ENCODE results near the gene RBP3. TPM values are rescaled to one million over a fixed set of nuclear protein-coding genes. Genes with fewer than 3 reads are reported as not detected.
A peak's percentile ranks its signal among the peaks of the same experiment; 100 is the strongest.

The RBP3 gene
- total RNA-seq, 1 experiment from 2014 or later, result not detected

DNA sequence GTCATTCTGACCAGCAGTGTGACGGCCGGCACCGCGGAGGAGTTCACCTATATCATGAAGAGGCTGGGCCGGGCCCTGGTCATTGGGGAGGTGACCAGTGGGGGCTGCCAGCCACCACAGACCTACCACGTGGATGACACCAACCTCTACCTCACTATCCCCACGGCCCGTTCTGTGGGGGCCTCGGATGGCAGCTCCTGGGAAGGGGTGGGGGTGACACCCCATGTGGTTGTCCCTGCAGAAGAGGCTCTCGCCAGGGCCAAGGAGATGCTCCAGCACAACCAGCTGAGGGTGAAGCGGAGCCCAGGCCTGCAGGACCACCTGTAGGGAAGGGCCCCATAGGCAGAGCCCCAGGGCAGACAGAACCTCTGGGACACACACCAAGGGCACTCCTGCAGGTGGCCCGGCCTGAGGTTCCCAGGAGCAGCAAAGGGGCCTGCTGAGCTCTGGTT lies 9.0 kb downstream of the RBP3 start:
- no peak for DNase-seq (ENCODE audit: low read depth)

DNA sequence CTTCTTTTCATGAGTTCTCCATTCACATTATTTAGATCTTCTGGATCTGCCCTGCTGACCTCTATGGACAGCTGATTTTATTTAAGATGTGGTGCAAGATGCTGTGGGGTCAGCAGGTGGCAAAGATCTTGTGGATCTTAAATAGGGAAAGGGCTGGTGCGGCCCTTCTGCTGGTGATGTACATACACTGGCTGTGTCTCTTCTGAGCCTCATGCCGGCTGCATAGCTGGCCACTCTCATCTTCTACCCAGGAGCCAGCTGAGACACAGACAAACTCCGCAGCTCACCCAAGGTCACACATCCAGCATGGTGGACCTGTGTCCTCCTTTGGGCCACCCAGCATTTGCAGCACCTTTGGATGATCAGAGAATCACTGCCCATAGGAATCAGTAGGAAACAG lies 9.7 kb downstream of the RBP3 start:
- DNase-seq (ENCODE audit: low read depth), result no peak

DNA sequence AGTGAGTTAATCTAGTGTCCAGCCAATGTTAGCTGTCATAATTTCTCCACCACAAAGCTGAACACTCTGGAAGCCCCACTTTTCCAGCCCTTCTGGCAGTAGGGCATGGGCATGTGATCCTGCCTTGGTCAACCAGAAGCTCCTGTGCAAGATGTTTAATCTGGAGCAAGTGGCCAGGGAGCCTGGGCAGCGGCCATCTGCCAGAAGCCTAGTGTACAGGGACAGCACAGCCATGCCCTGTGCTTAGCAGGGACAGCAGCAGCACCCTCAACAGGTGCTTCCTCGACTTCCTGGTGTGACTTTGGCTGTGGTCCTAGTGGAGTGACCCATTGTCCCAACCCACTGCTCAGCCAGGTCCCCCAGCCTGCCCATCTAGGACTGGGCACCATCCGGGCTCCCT lies 10.3 kb downstream of the RBP3 start:
- no peak for DNase-seq (ENCODE audit: low read depth)

DNA sequence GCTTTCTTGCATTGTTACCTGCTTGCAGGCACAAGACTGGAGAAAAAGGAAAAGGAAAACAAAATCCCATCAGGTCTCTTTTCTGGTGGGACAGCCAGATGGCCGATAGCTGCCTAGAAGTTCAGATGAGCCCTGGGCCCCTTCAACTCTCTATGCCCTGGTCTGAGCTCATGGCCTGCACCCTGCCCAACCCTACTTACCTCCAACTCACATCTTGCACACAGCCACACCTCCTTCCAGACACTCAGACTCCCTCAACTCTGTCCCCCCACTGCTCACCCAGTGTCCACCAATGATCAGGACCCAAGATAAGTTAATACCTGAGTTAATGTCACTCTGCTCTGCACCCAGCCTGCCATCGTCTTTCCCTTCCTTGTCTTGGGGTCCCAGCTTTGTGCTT lies 10.9 kb downstream of the RBP3 start:
- DNase-seq (ENCODE audit: low read depth), result no peak

DNA sequence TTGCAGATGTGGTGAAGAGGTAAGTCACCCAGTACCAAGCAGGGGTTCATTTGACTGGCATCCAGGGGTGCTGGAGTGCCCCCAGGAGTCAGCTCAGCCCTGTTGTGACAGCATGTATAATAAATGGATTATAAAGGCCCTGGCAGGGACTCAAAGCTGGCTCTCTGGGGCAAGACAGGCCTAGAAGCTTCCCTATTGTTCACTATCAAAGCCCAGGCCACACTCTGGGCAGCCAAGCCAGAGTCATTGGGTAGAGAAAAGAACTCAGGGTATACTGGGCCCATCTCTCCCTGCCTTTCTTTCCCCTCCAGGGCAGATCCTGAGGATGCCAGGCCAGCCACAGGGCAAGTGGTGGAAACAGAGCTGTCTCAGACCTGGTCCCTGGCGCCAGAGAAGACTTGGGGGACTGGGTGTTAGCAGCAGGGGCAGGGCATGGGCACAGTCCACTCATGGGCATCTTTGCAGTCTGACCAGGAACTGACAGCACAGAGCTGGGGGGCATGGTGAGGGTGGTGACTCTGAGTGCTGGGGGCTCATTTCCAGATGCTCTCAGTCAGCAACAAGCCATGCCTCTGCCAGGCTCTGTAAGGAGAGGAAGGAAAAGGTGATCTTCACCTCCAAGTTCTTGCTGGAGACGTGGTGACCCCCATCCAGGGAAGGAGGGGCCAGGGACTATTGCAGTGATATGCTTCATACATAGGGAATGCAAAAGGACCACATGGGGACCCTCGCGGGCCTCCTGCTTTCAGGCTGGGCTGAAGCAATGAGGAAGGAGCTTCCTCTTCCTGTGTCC lies 11.7 kb downstream of the RBP3 start:
- DNase-seq (ENCODE audit: low read depth), result no peak

DNA sequence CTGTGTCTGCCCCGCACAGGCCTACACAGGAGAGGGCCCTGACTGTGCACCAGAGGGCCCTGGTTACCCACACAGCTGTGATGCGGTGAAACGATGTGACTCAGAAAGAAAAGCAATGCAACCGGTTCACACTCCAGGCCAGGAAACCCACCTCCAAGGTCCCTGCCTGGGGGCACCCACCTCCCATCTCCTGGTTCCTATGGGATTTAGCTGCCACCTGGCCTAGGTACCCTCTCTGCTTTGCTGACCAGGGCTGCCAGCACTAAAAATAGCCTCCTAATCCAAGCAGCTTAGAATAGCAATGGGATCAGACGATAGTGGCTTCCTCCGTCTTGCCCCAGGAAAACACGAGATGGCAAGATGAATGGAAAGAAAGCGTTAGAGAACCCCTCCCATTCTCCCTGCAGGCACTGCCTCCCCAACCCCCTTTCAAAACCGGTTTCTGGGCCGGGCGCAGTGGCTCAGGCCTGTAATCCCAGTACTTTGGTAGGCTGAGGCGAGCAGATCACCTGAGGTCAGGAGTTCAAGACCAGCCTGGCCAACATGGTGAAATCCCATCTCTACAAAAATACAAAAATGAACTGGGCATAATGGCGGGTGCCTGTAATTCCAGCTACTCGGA lies 12.4 kb downstream of the RBP3 start:
- peak; percentile 28 for DNase-seq (ENCODE audit: low read depth)

DNA sequence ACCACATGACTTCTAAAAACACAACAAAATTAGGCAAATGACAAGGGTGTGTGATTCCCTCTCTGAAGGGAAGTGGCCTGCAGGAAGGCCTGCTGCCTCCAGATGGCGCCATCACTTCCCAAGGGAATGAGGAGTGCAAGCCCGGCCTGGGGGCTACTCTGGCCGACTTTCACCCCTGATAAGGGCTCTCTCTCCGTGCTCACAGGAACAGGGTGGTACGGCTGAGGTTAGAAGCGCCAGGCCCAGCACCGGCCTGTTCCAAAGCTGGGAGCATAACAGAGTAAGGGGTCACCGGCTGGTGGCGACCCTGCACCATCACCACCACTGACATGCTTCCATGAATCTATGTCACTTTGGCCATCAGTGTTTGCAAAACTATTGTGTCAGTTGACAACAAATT lies 13.1 kb downstream of the RBP3 start:
- no peak for DNase-seq (ENCODE audit: low read depth)

DNA sequence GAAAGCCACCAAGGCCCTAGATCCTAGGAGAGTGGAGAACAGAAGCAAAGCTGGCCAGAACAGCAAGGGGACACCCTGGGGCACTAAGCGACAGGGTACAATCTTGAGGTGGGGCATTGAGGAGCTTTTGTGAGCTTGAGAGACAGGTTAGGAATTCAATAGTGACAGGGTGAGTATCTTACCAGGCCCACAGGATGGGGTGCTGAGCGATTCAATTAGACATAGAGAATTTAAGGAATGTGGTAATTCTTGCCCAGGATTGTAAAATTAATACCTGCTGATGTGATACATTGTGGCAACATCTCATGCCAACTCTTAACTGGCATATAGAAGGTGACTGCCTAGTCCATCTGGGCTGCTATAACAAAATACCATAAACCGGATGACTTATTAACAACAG lies 14.0 kb downstream of the RBP3 start:
- no peak for DNase-seq (ENCODE audit: low read depth)

DNA sequence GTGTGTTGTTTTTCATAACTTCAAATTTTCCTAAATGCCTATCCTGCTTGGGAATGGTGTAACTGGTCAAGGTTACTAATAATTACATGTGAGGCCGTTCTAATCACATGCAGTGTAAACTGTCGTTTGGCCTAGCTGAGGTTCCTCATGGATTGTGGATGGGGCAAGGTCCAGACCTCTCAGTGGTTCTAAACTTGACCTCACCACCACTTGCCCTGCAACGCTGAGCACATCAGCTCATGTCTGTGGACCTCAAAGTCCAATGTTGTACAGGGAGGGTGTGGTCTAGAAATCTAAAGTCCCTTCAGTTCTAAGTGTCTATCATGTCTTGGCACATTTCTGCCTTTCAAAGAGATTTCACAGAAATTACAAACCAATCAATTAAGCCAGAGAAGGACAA lies 15.6 kb downstream of the RBP3 start:
- DNase-seq (ENCODE audit: low read depth), result no peak

DNA sequence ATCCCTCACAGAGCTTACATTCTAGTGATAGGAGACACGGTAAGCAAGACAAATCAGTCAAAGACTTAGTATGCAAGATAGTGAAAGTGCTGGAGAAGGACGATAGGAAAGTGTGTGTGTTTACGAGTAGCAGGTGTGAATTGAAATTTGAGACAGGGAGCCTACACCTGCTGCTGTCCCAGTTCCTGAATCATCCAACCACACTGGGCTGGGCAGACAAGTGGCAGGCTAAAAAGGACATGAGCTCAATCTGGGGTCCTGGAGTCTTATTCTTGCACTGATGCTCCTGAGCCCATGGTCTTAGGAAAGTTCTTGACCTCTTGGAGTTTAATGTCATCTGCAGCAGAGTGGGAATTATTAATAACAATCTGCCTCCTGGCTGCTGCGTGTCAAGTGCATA lies 16.2 kb downstream of the RBP3 start:
- no peak for DNase-seq (ENCODE audit: low read depth)

DNA sequence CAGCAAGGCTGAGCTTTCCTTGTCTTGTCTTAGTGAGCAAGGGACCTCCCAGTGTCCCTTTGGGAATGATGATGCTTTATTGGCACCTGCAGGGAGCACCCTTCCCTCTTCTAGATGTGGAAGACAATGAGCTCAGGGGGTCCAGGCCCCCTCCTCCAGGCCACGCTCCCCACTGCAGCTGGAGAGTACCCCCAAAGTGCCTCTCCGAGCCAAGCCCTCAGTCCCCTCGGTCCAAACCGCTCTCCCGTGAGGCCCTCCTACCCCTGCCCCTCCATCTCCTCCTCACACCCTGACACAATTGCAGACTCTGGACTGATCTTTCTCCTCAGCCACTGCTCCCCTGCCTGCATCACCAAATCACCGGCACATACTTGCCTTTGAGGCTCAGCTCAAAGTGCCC lies 16.7 kb downstream of the RBP3 start:
- no peak for DNase-seq (ENCODE audit: low read depth)

DNA sequence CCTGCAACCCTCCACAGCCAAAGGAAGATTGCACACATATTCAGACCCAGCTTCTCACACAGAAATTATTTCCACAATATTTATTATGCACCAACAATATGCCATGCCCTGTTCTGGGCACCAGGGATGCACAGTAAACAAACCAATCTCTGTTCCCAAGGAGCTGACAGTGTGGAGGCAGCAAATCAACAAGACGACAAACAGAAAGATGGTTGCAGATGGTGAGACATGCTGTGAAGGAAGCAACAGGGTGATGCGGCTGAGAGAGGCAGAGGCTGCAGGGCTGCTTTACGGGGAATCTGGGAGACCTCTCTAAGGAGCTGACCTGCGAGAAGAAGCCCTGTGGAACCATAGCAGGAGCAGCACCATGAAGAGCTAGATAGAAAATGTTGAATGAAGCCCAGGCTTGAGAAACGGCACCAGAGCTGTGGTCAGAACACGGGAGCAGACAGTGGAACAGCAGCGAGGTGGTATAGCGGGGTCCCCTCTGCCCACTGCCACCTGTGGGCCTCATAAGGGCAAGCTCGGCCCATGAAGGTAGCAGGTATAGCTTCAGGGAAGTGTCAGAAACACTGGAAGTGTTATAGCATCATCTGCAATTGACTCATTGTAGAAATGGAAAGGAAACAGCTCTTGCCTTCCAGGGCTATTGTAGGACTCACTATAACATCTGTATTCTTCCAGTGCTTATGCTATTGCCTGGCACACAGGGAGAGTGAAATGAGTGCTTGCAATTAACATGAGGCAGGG lies 17.4 kb downstream of the RBP3 start:
- DNase-seq (ENCODE audit: low read depth), result no peak

DNA sequence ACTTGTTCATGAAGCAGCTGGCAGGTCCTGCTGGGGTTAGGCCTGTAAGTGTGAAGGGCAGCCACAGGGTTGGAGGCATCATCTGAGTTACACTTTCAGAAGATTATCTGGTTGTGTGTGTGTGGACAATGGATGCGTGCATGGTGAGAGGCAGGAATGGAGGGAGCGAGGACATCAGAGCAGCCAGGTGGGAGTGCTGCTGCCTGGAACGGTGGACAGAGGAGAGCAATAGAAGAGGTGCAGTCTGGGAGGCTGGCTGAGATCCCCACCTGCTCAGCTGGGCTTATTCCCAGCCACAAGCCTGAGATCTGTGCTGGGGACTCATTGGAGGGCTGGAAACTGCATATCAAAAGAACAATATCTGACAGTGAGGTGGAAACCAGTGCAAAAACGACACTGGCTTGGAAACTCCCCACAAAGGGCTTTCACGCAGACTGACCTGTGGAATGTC lies 18.0 kb downstream of the RBP3 start:
- DNase-seq (ENCODE audit: low read depth), result no peak

DNA sequence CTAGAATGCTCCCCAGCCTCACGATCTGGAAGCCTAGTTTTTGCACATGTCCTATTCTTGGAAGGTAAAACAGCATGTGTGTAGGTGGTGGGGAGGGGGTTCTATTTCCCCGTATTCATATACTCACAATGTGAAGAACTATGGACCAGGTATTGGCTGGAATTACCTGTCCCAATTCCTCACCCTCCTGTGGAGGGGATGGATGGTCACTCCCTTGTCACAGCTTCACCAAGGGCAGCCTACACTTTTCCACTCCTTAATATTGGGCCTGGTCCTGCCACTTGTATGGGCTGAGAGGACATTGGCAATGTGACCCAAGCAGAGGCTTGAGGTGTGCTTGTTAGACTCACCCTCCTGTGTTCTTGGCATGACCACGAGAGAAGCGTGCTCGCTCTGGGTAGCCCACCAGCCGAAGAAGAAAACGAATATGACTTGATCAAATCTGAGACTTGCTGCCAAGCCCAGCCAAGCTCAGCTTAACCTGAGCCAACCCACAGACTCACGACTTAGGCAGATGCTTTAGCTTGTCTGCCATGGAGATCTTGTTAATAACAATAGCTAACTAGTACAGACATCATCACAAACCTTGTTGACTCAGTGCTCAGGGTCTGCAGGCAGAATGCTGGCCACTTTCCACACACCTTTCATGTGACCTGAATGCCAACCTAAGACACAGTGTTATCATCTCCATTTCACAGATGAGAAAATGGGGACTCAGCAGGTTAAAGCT lies 18.7 kb downstream of the RBP3 start:
- DNase-seq (ENCODE audit: low read depth), result no peak

DNA sequence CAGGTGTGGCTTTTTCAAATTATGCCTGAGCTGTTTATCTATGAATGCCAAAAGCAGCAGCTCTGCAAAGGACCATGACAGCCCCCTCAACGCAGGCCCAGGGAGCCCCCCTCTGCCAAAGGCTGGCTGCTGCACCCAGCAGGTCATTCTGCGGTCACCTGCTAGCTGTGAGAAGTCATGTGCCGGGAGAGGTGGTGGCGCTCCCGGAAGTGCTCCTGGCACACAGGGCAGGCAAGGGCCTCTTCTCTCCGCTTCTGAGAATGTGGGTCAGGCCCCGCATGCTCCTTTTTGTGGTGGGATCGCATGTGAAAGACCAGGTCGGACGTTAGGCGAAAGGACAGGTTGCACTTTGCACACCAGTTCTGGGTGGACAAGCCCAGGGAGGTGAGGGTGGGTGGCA lies 19.5 kb downstream of the RBP3 start:
- no peak for DNase-seq (ENCODE audit: low read depth)

DNA sequence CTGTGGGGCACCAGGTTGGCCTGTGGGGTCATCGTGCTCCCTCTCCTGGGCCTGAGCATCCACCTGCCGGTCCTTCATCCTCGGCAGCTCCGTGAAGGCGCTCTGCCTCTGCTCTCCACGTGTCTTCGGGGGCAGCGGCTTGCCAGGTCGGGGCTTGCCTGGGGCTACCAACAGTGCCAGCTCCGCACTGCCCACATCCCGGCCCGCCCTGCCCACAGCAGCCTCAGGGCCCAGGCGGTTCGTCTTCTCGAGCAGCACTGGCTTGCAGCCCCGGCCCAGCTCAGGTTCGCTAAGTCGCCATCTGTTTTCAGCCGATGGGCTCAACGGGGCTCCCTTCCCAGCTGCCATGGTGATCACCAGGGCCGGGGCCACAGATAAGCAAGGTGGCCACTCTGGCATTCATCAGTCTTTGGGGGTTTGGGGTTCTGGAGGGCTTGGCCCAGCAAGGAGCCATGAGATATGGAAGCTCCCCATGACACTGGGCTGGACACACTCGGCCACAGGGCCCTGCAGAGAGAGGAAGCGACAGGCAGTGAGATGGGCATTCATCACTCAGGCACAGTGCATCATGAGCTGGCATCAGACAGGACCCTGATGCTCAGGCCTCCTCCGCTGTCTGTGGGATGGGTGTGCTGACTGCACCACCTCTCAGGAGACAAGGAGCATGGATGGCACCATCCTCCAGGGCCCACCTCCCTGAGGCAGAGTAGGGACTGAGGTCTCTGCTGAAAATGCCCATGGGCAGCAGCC lies 20.4 kb downstream of the RBP3 start:
- DNase-seq (ENCODE audit: low read depth), result no peak

DNA sequence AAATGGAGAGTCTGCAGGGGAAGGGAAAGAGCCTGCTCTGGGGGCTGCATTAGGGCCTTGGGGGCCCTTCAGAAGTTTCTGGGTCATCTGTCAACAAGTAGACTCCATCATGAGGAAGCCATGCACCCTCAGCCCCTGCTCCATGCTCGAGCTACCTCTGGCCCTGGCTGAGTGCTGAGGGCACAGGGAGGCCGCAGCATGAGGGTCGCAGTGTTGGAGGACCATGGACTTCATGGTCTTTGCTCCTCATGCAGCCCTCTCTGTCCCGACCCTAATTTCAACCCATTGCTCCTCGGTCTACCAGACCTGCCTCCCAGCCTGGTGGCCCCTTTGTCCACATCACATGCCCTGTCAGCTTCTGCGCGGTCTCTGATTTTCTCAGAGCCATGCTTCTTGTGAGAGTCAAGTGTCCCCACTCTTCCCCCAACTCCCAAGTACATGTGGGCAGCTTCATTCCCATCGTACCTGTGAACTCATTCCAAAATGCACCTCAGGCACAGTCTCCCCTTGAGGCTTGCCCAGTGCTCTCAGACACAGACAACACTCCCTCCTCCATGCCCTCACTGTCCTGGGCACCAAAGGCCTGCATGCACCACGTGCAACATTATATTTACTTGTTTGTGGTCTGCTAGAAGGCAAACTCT lies 21.2 kb downstream of the RBP3 start:
- no peak for DNase-seq (ENCODE audit: low read depth)

DNA sequence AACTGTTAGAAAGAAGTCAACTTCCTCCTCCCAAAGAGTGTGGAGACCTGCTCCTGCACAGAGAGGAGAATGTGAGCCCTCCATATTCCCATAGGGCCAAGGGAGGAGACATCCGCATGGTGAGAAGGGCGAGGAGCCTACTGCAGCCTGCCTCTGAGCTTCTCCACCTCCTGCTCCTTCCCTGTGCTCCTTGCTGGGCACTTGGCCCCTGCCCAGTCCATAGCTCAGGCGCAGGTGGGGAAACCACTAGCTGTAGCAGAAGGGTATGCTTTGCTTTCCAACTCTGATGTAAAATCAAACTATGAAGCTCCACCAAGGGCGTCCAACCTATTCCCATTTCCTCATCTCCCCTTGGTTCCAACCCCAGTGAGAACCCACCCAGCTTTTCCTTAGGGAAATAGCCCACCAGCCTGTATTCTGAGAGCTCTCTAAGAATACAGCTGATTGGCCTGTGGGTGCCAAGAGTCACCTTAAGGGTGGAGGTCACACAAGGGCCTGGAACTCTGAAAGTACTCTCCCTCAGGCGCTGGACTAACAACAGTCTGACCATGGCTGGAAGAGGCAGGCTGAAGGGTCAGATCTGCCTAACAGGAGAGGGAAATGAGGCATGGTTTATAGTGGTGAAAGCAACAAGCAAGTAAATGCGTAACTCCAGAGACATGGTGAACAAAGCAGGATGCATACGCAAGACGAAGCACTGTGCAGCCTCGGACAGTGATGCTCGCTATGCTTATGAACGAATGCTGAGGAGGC lies 22.0 kb downstream of the RBP3 start:
- no peak for DNase-seq (ENCODE audit: low read depth)

DNA sequence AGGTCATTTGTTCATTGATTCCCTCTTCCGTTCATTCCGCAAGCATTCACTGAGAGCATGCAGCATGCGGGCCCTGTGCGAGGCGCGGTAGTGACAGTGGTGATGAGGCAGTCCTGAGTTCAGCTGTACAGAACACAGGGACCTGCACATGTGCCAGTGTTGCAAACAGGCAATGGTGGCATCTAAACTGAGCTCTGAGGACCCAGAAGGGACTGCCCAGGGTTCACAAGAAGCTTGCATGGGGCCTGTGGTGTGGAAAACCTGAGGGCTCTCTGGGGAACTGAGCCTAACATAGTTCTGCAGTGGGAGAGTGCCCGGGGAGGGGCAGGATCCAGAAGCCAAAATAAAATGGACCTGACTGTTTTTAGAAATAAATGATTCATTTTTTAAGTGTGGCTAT lies 22.7 kb downstream of the RBP3 start:
- DNase-seq (ENCODE audit: low read depth), result no peak
